ENCODE results near the gene NOVA2.

The NOVA2 gene

DNA sequence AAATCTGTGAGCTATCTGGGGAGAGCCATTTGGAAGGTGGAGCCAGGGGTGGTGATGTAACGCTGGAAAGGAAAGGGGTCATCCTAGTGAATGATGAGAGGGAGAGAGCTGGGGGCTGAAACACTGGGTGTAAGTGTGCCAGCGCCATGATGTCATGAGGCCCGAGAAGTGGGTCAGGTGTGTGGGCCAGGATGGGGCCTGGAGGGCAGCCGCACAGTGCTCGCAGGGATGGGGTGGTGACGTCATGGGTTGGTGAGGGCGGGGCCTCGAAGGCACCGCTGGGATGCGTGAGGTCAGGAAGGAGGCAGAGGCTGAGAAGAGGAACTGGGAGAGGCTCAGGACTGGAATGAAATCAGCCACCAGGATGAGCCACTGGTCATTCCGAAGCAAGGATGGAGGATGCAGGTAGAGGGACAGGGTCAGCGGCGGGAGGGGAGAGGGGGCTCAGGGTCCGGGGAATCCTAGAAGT, 26.0 kb upstream of the NOVA2 start:
- no peak for DNase-seq

- no peak for DNase-seq
Measured at GRCh38 chr19:45998834-45999233, 25.2 kb upstream of the NOVA2 start.

DNA sequence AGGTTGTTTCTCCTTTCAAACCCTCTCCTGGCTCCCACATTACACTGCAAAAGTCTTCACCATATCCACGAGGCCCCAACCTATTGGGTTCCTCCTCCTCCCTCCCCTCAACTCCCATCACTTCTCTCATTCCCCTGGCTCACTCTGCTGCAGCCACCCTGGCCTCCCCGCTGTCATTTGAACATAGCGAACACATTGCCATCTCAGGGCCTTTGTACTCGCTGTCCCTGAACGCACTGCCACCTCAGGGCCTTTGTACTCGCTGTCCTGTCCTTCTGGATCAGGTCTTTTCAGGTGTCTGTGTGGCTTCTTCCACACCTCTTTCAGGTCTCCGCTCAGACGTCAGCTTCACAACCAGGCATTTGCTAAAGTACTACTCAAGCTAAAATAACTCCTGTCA, 23.3 kb upstream of the NOVA2 start:
- DNase-seq, result no peak

- DNase-seq, result no peak
Measured at GRCh38 chr19:45995715-45996385, 22.2 kb upstream of the NOVA2 start.

DNA sequence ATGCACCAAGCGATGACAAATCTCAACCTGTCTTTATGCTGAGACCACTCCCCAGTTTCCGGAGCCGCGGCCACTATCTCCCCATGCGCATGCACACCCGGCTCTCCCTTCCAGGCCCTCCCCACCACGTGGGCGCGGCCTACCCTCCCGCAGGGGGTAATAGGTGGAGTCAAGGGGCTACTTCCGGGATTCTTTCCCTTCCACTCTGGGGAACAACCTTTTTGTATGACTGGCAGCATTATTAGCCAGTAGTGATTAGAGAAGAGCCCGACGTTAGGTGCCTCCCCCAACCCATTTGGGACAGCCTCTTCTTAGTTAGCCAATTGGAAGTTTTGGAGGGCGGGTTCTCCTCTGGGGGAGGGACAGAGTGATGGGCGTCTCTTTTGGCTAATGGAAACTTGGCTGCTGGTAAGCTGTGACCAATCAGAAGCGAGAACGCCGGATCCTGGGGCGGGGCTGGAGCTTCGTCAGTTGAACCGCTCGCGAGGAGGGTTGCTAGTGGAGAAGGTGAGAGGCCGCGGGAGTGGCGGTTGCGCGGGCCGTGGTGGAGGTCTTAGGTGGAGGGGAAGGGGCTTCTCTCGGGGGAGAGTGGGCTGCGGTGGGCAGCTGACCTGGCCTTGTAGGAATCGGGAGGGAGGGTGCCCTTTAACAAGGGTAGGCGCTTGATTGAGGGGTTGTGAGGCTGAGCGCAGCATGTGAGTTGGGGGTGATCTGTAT, 21.5 kb upstream of the NOVA2 start, which contains the start of gene CCDC61:
TSS of gene CCDC61 (plus strand) at position 470 of the 717 bp plus-strand sequence. CDS start 7,552 bp downstream, outside the sequence.
- DNase-seq, result peak; percentile 99

DNA sequence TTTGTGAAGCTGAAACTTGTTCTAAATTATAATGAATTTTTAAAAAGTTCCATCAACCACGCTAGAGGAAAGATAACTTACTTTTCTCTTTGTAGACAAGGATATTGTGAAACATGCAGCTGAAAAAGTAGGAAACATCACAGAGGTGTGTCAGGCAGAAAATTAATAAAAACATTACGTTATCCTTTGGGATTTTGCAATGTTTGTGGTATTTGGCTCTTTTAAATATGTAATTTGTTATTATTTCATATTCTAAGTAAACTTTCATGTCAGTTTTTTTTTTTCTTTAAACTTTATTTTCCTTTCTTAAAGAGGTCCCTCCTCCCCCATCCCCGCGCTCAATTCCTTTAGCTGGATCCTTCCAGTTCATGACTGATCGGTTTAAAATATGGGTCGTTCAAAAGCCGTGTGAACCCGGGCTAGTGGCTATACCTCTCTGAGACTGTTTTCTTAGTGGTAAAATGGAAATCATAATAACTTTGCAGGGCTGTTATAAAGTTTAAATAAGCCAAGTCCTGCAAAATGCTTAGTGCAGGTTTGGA, 20.9 kb upstream of the NOVA2 start:
- peak in 1 of 2 experiments; percentile 82 for DNase-seq

GRCh38 chr19:45990113-45990728, 16.6 kb upstream of the NOVA2 start:
- no peak for DNase-seq

DNA sequence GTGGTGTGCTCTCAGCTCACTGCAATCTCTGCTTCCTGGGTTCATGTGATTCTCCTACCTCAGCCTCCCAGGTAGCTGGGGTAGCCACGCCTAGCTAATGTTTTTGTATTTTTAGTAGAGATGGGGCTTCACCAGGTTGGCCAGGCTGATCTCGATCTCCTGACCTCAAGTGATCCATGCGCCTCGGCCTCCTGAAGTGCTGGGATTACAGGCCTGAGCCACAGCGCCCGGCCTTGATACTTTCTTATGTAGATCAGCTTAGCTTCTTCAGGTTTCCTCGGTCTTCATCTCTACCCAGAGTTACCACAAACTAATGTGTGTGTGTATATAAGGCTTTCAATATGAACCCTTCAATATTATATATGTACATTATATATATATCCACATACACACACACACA, 11.7 kb upstream of the NOVA2 start:
- DNase-seq, result no peak

GRCh38 chr19:45981350-45981749, 7.7 kb upstream of the NOVA2 start:
- DNase-seq, result no peak

DNA sequence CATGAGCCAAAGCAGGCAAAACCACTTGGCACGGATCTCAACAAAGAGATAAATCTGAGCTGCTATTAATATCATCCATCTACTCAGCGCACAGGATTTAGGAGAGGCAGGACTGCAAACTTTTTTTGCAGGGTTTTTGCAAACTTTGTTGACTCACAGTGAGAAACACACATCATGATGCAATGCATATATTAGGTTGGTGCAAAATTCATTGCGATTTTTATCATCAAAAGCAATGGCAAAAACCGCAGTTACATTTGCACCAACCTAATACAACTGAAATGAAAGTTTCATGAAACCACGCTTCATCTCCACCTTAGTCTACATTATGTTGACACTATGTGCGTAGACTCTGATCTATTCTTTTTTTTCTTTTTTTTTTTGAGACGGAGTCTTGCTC, 4.5 kb upstream of the NOVA2 start:
- no peak for DNase-seq

- DNase-seq, result no peak
Measured at GRCh38 chr19:45976178-45976577, 2.5 kb upstream of the NOVA2 start.

DNA sequence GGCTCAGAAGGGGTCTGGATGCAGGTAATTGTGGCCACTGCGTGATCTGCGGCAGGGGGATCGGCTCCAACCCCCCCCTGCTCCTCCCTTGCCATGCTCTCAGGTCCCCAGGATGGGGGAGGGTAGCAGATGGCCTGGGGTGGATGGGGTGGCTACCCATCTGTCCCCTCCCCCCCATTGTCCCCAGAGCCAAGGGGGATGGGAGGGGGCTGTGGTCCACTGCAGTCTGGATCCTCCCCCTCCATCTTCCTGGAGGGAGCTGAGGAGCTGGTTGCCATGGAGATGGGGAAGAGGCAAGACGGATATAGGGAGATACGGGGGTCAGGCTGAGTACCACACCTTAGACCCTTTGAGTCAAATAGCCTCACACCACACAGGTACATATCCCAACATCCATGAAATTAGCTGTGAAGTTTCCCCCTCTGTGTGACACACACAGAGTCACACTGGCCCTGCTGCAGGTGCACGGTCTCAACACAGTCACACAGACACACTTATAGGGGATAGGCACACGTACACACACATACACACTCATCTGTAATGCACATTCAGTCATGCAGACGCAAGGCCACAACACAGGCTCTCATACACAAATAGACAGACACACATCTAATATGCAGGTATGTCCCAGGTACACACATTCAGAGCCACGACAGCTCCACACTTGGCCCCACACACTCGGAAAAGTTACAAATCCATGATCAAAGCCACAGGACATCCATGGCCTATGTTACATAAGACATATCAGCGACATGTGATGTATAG, 1.8 kb upstream of the NOVA2 start:
- no peak for DNase-seq

- DNase-seq, result no peak
Measured at GRCh38 chr19:45972947-45973540, 621 bp downstream of the NOVA2 start.

DNA sequence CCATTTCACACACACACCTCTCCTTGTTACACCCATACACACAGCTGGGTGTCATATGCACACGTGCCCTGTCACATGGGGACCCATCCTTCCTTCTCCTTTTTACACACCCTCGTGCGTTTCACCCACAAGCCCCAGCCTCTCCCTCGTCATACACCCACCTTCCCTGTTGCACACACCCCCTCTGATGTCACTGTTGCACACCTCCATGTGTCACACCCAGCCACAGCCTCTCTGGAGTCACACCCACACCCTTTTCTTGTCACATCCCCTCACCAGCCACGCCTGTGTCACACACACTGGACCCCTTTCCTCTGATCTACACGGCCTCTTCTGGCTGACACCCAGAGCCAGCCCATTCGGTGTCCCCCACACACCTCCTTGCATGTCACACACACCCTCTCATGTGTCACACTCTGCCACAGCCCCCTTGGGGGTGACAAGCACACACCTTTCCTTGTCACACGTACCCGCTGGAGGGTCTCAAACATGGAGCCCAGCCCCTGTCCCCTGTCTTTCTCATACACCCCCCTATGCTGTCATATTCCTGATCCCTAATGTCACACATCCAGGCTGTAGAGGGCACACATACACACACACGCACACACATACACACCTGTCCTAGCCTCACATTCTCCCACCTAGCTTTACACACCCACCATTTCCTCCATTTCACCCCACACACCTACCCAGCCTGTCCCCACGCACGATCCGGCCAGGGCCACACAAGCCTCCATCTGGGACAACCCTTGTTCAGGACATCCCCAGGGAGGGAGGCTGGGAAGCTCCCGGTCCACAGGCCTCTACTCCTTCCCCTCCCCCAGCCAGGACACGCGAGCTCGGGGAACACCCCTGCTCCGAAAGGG, 1.4 kb downstream of the NOVA2 start:
- peak; percentile 19 to 25 for DNase-seq

DNA sequence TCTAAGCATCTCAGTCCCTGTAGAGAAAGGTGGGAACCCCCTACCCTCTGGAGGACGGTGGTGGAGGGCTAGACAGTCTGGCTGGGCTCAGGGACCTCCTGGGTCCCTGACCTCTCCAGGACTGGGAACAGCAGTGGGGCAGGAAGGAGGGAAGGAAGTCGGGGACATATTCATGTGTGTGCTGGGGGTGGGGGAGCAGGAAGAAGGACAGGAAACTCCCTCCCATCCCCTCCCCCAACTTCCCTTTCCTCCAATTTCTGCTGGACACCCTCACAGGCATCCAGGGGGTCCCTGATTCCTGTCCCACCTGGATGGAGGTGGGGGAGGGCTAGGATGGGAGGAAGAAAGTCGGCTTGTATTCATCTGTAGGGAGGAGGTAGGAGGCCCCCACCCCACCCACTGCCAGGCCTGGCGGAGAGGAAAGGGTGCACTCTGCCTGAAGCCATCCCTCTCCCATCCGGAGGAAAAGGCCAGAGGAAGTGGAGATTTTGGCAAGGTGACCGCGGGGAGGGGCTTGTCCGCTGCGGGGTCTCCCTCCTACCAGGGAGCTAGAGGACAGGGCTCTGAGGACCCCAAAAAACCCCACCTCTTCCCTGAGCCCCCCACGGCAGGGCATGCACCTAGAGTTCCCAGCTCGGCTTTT, 2.3 kb downstream of the NOVA2 start:
- no peak for DNase-seq

DNA sequence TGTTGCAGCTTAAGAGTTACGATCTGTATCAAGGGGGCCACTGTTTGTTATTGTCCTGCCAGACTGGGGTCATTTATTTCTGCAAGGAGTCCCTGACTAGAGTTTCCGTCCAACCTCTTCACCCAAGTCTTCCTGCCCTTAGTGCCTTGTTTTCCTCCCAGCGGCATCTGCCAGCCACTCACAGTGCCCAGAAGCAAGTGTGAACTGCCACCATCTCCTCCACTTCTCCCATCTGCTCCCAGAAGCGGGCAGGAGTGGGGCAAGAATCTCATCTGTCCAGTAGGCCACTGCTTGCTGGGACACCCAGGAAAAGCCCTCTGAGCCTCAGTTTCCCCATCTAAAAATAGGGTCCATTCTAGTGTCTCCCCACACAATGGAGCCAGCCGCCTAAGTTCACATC, 4.0 kb downstream of the NOVA2 start:
- no peak for DNase-seq

- DNase-seq, result no peak
Measured at GRCh38 chr19:45968626-45969025, 5.0 kb downstream of the NOVA2 start.

GRCh38 chr19:45967246-45967645, 6.4 kb downstream of the NOVA2 start:
- no peak for DNase-seq

GRCh38 chr19:45962021-45962420, 11.6 kb downstream of the NOVA2 start:
- no peak for DNase-seq

GRCh38 chr19:45960595-45961235, 12.9 kb downstream of the NOVA2 start:
- DNase-seq, result no peak

Measured in Kasumi-1 (cell line).